Measurements from ENCODE around the gene DHX9. TPM values are rescaled to one million over a fixed set of nuclear protein-coding genes. Genes with fewer than 3 reads are reported as not detected.

The DHX9 gene
- total RNA-seq, 2 experiments from 2014 or later = 213 to 228 TPM

- intact Hi-C loops (cut with micrococcal nuclease) = no loop called here
- no peaks in the 10 kb centered on the region for H3K9me3 Mint-ChIP-seq
- H3K4me1 Mint-ChIP-seq (ENCODE audit: low read depth) = peaks cover 26% of the 10 kb centered on the region
- H3K27me3 Mint-ChIP-seq = no peaks in the 10 kb centered on the region
- H3K27ac Mint-ChIP-seq = peak overlapping the region; percentile 81
- TF ChIP-seq CTCF (IDR thresholded peaks at IDR 0.05) = no peak
- ATAC-seq (peak; percentile 74), DNase-seq (peak; percentile 58)
- H3K4me3 Mint-ChIP-seq = no peak overlapping the region
- H3K36me3 Mint-ChIP-seq (ENCODE audit: low read depth) = peaks cover 90% of the 10 kb centered on the region
- ChIA-PET POLR2A (interaction anchor here (1.1 kb wide), 1 partner anchor 11 kb away, joined by 3 read pairs; no protein-coding TSS in a partner anchor), CTCF (no interaction called here)
Measured at GRCh38 chr1:182877842-182878241, 38.7 kb downstream of the DHX9 start.

- Mint-ChIP-seq H3K36me3 (ENCODE audit: low read depth) (peaks cover 87% of the 10 kb centered on the region), H3K4me1 (ENCODE audit: low read depth) (peaks cover 27% of the 10 kb centered on the region), H3K4me3 (no peak overlapping the region), H3K9me3 (no peaks in the 10 kb centered on the region), H3K27ac (peak overlapping the region; percentile 22), H3K27me3 (no peaks in the 10 kb centered on the region)
- DNase-seq = no peak
- intact Hi-C loops (cut with micrococcal nuclease) = no loop called here
- ChIA-PET POLR2A (interaction anchor here (0.6 to 1.1 kb wide), 2 partner anchors 9 to 30 kb away, joined by 3 read pairs; no protein-coding TSS in a partner anchor), CTCF (no interaction called here)
- no peak for ATAC-seq
- no peak for TF ChIP-seq CTCF (IDR thresholded peaks at IDR 0.05)
Measured at GRCh38 chr1:182884872-182885271, 45.7 kb downstream of the DHX9 start.

- Mint-ChIP-seq H3K27me3 (no peaks in the 10 kb centered on the region), H3K4me3 (no peak overlapping the region), H3K9me3 (no peaks in the 10 kb centered on the region), H3K4me1 (ENCODE audit: low read depth) (peaks cover 32% of the 10 kb centered on the region), H3K27ac (peak overlapping the region; percentile 19), H3K36me3 (ENCODE audit: low read depth) (peaks cover 86% of the 10 kb centered on the region)
- ChIA-PET CTCF (no interaction called here), POLR2A (no interaction called here)
- intact Hi-C loops (cut with micrococcal nuclease) = no loop called here
- no peak for ATAC-seq
- DNase-seq = no peak
- TF ChIP-seq CTCF (IDR thresholded peaks at IDR 0.05) = no peak
Measured at GRCh38 chr1:182885591-182885990, 46.4 kb downstream of the DHX9 start.

- Mint-ChIP-seq H3K4me1 (ENCODE audit: low read depth) (peaks cover 32% of the 10 kb centered on the region), H3K9me3 (no peaks in the 10 kb centered on the region), H3K36me3 (ENCODE audit: low read depth) (peaks cover 76% of the 10 kb centered on the region), H3K4me3 (no peak overlapping the region), H3K27me3 (no peaks in the 10 kb centered on the region), H3K27ac (peak overlapping the region; percentile 19)
- DNase-seq (no peak), ATAC-seq (no peak)
- no peak for TF ChIP-seq CTCF (IDR thresholded peaks at IDR 0.05)
- ChIA-PET POLR2A (no interaction called here), CTCF (no interaction called here)
- intact Hi-C loops (cut with micrococcal nuclease) = no loop called here
Measured at GRCh38 chr1:182886985-182887384, 47.8 kb downstream of the DHX9 start.

GRCh38 chr1:182888736-182889531 is 49.8 kb downstream of the DHX9 start:
- ChIA-PET CTCF (interaction anchor here (0.6 kb wide), 1 partner anchor 293 kb away, joined by 3 read pairs; no protein-coding TSS in a partner anchor), POLR2A (interaction anchor here (0.7 to 2.0 kb wide), 5 partner anchors 11 to 49 kb away, joined by 3 to 7 read pairs (median 3); partner anchors contain the start of gene DHX9)
- Mint-ChIP-seq H3K4me1 (ENCODE audit: low read depth) (peaks cover 36% of the 10 kb centered on the region), H3K36me3 (ENCODE audit: low read depth) (peaks cover 62% of the 10 kb centered on the region), H3K9me3 (no peaks in the 10 kb centered on the region), H3K27ac (peak overlapping the region; percentile 37), H3K4me3 (no peak overlapping the region), H3K27me3 (peaks cover under 1% of the 10 kb centered on the region)
- intact Hi-C loops (cut with micrococcal nuclease) = no loop called here
- ATAC-seq = no peak
- TF ChIP-seq CTCF (IDR thresholded peaks at IDR 0.05) = no peak
- DNase-seq = no peak
